H1 (cell line): ENCODE results near the gene GXYLT2. TPM values are rescaled to one million over a fixed set of nuclear protein-coding genes. Genes with fewer than 3 reads are reported as not detected.

Experiments
- CTCF ChIA-PET: fragments of 300-600 bp; sonication (Branson Sonifier 250); formaldehyde crosslinking; loops from one replicate; lab custom pipeline; 2021; ENCODE audit not compliant: partially characterized antibody; lab: Charles Lee
- POLR2A ChIA-PET: fragments of 300-600 bp; sonication (Branson Sonifier 250); formaldehyde crosslinking; loops from one replicate; lab custom pipeline; 2021; ENCODE audit warnings: inconsistent platforms; ENCODE audit not compliant: partially characterized antibody; lab: Charles Lee
- DNase-seq, 2 experiments: peaks; one replicate each; pipeline versions ENCODE4 v3.0.0 to v3.0.0-alpha.2; 2010 to 2022; ENCODE audit warnings: low spot score in 2 of 2, low read depth in 1 of 2, mixed read lengths in 1 of 2
- FAIRE-seq: peaks from 2 replicates; lab custom pipeline; 2011; peaks lifted over from hg19 to GRCh38; lab: Jason Lieb, UNC
- H2AFZ ChIP-seq: 2 replicates; pipeline ENCODE4 v1.8.1; 2012; ENCODE audit warnings: low read length, inconsistent platforms
- H2AK5ac ChIP-seq: 2 replicates; pipeline ENCODE4 v1.6.1; 2013; ENCODE audit warnings: low read depth, low read length
- H2BK120ac ChIP-seq: replicated peaks from 2 replicates; pipeline ENCODE3; 2013; ENCODE audit warnings: low read depth, low read length, inconsistent platforms
- H2BK12ac ChIP-seq: 2 replicates; pipeline ENCODE4 v1.6.1; 2013; ENCODE audit warnings: low read depth, low read length
- H2BK15ac ChIP-seq: 2 replicates; pipeline ENCODE4 v1.6.1; 2013; ENCODE audit warnings: low read length
- H2BK20ac ChIP-seq: 2 replicates; pipeline ENCODE4 v1.6.1; 2013; ENCODE audit warnings: low read length
- H2BK5ac ChIP-seq: 2 replicates; pipeline ENCODE4 v1.6.1; 2013; ENCODE audit warnings: low read depth, low read length
- H3K14ac ChIP-seq: 2 replicates; pipeline ENCODE4 v1.6.1; 2013; ENCODE audit warnings: inconsistent platforms; ENCODE audit not compliant: insufficient read length
- H3K18ac ChIP-seq: 2 replicates; pipeline ENCODE4 v1.6.1; 2013; ENCODE audit warnings: low read length; ENCODE audit errors: extremely low read depth
- H3K23ac ChIP-seq: 2 replicates; pipeline ENCODE4 v1.6.1; 2013; ENCODE audit warnings: inconsistent platforms; ENCODE audit not compliant: insufficient read length
- H3K23me2 ChIP-seq: 2 replicates; pipeline ENCODE4 v1.6.1; 2013; ENCODE audit warnings: low read depth, low read length
- H3K27ac ChIP-seq: 2 replicates; pipeline ENCODE4 v1.6.1; 2011; ENCODE audit warnings: low read depth, low read length, inconsistent platforms
- H3K27me3 ChIP-seq, 4 experiments: replicated peaks in 1 of 4; 1 replicate in 1 of 4; 2 replicates in 3 of 4; pipeline versions ENCODE4 v1.6.1 to v1.8.1; 2011 to 2013; ENCODE audit warnings: low read length in 3 of 4, mild to moderate bottlenecking in 3 of 4, inconsistent platforms in 2 of 4, mixed read lengths in 2 of 4, moderate library complexity in 1 of 4; ENCODE audit not compliant: control insufficient read depth in 3 of 4, insufficient read depth in 3 of 4; ENCODE audit errors: extremely low read depth in 1 of 4
- H3K36me3 ChIP-seq, 4 experiments: 2 replicates each; pipeline versions ENCODE4 v1.6.1 to v1.8.1; 2011 to 2013; ENCODE audit warnings: mild to moderate bottlenecking in 4 of 4, low read length in 3 of 4, moderate library complexity in 2 of 4, control low read depth in 1 of 4, inconsistent platforms in 1 of 4; ENCODE audit not compliant: insufficient read depth in 4 of 4, control insufficient read depth in 2 of 4
- H3K4ac ChIP-seq: replicated peaks from 2 replicates; pipeline ENCODE3; 2013; ENCODE audit warnings: low read length, low read depth, mixed read lengths, inconsistent platforms; ENCODE audit not compliant: insufficient read length
- H3K4me1 ChIP-seq, 4 experiments: replicated peaks in 1 of 4; 1 replicate in 1 of 4; 2 replicates in 3 of 4; pipeline versions ENCODE4 v1.6.1 to v1.8.1; 2011 to 2013; ENCODE audit warnings: low read length in 3 of 4, inconsistent platforms in 2 of 4, mixed read lengths in 1 of 4; ENCODE audit not compliant: insufficient read depth in 4 of 4, control insufficient read depth in 3 of 4
- H3K4me2 ChIP-seq, 2 experiments: 2 replicates each; pipeline versions ENCODE4 v1.6.1 to v1.8.1; 2011 to 2013; ENCODE audit warnings: low read depth in 2 of 2, low read length in 2 of 2, control low read depth in 1 of 2, inconsistent platforms in 1 of 2, mild to moderate bottlenecking in 1 of 2; ENCODE audit not compliant: insufficient read depth in 1 of 2
- H3K4me3 ChIP-seq, 4 experiments: fragments of 200-600, 300-600 bp in 1 of 4; sonication (generic), shearing (Covaris generic), sonication (Bioruptor Twin) in 1 of 4; 2 replicates each; pipeline versions ENCODE4 v1.5.1 to v1.8.1; 2011 to 2016; ENCODE audit warnings: low read length in 4 of 4, low read depth in 3 of 4, control low read depth in 2 of 4, inconsistent platforms in 2 of 4, mild to moderate bottlenecking in 2 of 4, mixed read lengths in 1 of 4, moderate library complexity in 1 of 4; ENCODE audit not compliant: insufficient read depth in 2 of 4; ENCODE audit errors: extremely low read depth in 1 of 4
- H3K56ac ChIP-seq: replicated peaks from 2 replicates; pipeline ENCODE3; 2013; ENCODE audit warnings: low read depth, mild to moderate bottlenecking, mixed read lengths, low read length, inconsistent platforms; ENCODE audit not compliant: insufficient read length
- H3K79me1 ChIP-seq: 2 replicates; pipeline ENCODE4 v1.6.1; 2013; ENCODE audit warnings: low read depth, low read length, control low read depth
- H3K79me2 ChIP-seq, 2 experiments: 2 replicates each; pipeline versions ENCODE4 v1.6.1 to v1.8.1; 2012 to 2013; ENCODE audit warnings: low read length in 2 of 2, mild to moderate bottlenecking in 2 of 2, inconsistent platforms in 1 of 2; ENCODE audit not compliant: insufficient read depth in 2 of 2, control insufficient read depth in 1 of 2
- H3K9ac ChIP-seq, 4 experiments: replicated peaks in 1 of 4; 1 replicate in 1 of 4; 2 replicates in 3 of 4; pipeline versions ENCODE4 v1.6.1 to v1.8.1; 2011 to 2013; ENCODE audit warnings: low read depth in 3 of 4, low read length in 3 of 4, control low read depth in 2 of 4, mild to moderate bottlenecking in 2 of 4, moderate library complexity in 2 of 4, inconsistent platforms in 1 of 4; ENCODE audit errors: extremely low read depth in 1 of 4
- H3K9me3 ChIP-seq, 2 experiments: 2 replicates each; pipeline versions ENCODE4 v1.6.1 to v1.8.1; 2012 to 2013; ENCODE audit warnings: mild to moderate bottlenecking in 2 of 2, moderate library complexity in 2 of 2, control low read depth in 1 of 2, inconsistent platforms in 1 of 2, low read depth in 1 of 2, low read length in 1 of 2, mixed read lengths in 1 of 2; ENCODE audit not compliant: insufficient read depth in 2 of 2
- H4K20me1 ChIP-seq, 2 experiments: replicated peaks in 1 of 2; 2 replicates each; pipeline versions ENCODE3 to v1.8.1; 2011 to 2013; ENCODE audit warnings: inconsistent platforms in 2 of 2, low read length in 2 of 2, mild to moderate bottlenecking in 1 of 2; ENCODE audit not compliant: insufficient read depth in 2 of 2, control insufficient read depth in 1 of 2
- H4K5ac ChIP-seq: 2 replicates; pipeline ENCODE4 v1.6.1; 2013; ENCODE audit warnings: low read length, low read depth, mixed read lengths, inconsistent platforms; ENCODE audit not compliant: insufficient read length
- H4K8ac ChIP-seq: 2 replicates; pipeline ENCODE4 v1.8.0; 2013; ENCODE audit warnings: mild to moderate bottlenecking, moderate library complexity, low read length, inconsistent platforms; ENCODE audit not compliant: insufficient read depth; ENCODE audit errors: extremely low read depth
- H4K91ac ChIP-seq: replicated peaks from 2 replicates; pipeline ENCODE3; 2013; ENCODE audit warnings: low read length, mixed read lengths, inconsistent platforms; ENCODE audit not compliant: insufficient read length
- ATF2 ChIP-seq: IDR thresholded peaks from 2 replicates; pipeline ENCODE4 v1.6.1; 2012; ENCODE audit warnings: low read length, inconsistent platforms
- BACH1 ChIP-seq: IDR thresholded peaks from 2 replicates; pipeline ENCODE4 v1.6.1; 2012; ENCODE audit warnings: low read length, improper control_type of control experiment
- CEBPB ChIP-seq: IDR thresholded peaks from 2 replicates; pipeline ENCODE4 v1.6.1; 2012; ENCODE audit warnings: low read depth, low read length
- CHD1 ChIP-seq: IDR thresholded peaks from 2 replicates; pipeline ENCODE4 v1.6.1; 2012; ENCODE audit warnings: low read depth, low read length, improper control_type of control experiment
- EGR1 ChIP-seq: IDR thresholded peaks from 2 replicates; pipeline ENCODE4 v1.6.1; 2011; ENCODE audit warnings: low read depth, low read length, borderline replicate concordance
- FOSL1 ChIP-seq: IDR thresholded peaks from 2 replicates; pipeline ENCODE4 v1.6.1; 2011; ENCODE audit warnings: mild to moderate bottlenecking, low read depth, low read length, moderate library complexity; ENCODE audit not compliant: insufficient read depth
- HDAC2 ChIP-seq, 2 experiments: fragments of 300-600 bp in 1 of 2; sonication (generic) in 1 of 2; IDR thresholded peaks; 2 replicates each; pipeline ENCODE4 v1.6.1; 2011 to 2012; ENCODE audit warnings: low read depth in 2 of 2, low read length in 2 of 2, mild to moderate bottlenecking in 2 of 2, moderate library complexity in 2 of 2, borderline replicate concordance in 1 of 2, inconsistent platforms in 1 of 2
- JUN ChIP-seq: IDR thresholded peaks from 2 replicates; pipeline ENCODE4 v1.6.1; 2011; ENCODE audit warnings: low read depth, mild to moderate bottlenecking, improper control_type of control experiment, low read length
- NANOG ChIP-seq: IDR thresholded peaks from 2 replicates; pipeline ENCODE4 v1.6.1; 2011; ENCODE audit warnings: low read length, low read depth, mild to moderate bottlenecking, inconsistent platforms; ENCODE audit not compliant: insufficient read depth, poor library complexity, severe bottlenecking
- NRF1 ChIP-seq: IDR thresholded peaks from 2 replicates; pipeline ENCODE4 v1.6.1; 2011; ENCODE audit warnings: mild to moderate bottlenecking, low read depth, low read length, improper control_type of control experiment
- RXRA ChIP-seq: IDR thresholded peaks from 2 replicates; pipeline ENCODE4 v1.6.1; 2011; ENCODE audit warnings: low read depth, mild to moderate bottlenecking, low read length, moderate library complexity; ENCODE audit not compliant: insufficient read depth
- TBP ChIP-seq: IDR thresholded peaks from 2 replicates; pipeline ENCODE4 v1.6.1; 2011; ENCODE audit warnings: low read depth, low read length, improper control_type of control experiment
- ZNF274 ChIP-seq: IDR thresholded peaks from 2 replicates; pipeline ENCODE4 v1.7.0; 2012; ENCODE audit warnings: low read length, borderline replicate concordance; ENCODE audit errors: extremely low read depth
- WGBS, 2 experiments: shearing (Covaris generic) in 1 of 2; methylation state at CpG; one replicate each; pipeline versions ENCODE4 v1.1.6 to v1.1.7; 2013 to 2015; ENCODE audit warnings: low lambda C conversion rate in 2 of 2, mixed read lengths in 2 of 2, inconsistent platforms in 1 of 2, low coverage in 1 of 2, missing lambda C conversion rate in 1 of 2; ENCODE audit not compliant: insufficient replicate concordance in 2 of 2, insufficient coverage in 1 of 2, insufficient read length in 1 of 2; ENCODE audit errors: extremely low coverage in 1 of 2, missing lambda C conversion rate in 1 of 2; 5-methylcytosine and 5-hydroxymethylcytosine counted together
- polyA plus RNA-seq, 7 experiments: library from polyadenylated mRNA; depleted of rRNA in 3 of 7; stranded (reverse) in 5 of 7; unstranded in 2 of 7; fragments of >200 nt in 5 of 7; fragments of 200-250 nt in 2 of 7; gene quantifications; 1 replicate in 5 of 7; 2 replicates in 1 of 7; 4 replicates in 1 of 7; pipeline versions ENCODE4 v1.2.1 to v1.2.3, GENCODE V29; 2011 to 2013; ENCODE audit warnings: missing spikeins in 2 of 7, mixed read lengths in 2 of 7
- total RNA-seq: library from RNA; stranded (reverse); fragmentation: NEBNext Ultra II Directional; extraction: Animal tissue kit (Norgen Biotek cat#: 25700); gene quantifications from 2 replicates; pipeline ENCODE4 v1.2.1, GENCODE V29; 2021

Gene GXYLT2
- total and polyA plus RNA-seq, 2 of the 8 experiments (the other 6 are each of a cell fraction or from before 2014, with no cell fraction given) = 1.8 to 5.6 TPM

- ChIA-PET POLR2A (no interaction called here), CTCF (interaction anchor here (0.9 to 1.5 kb wide), 3 partner anchors 11 to 82 kb away, joined by 3 to 4 read pairs (median 3); no protein-coding TSS in a partner anchor)
- Histone ChIP-seq H3K79me2 (no peaks in the 10 kb centered on the region), H2AK5ac (no peak overlapping the region), H3K4me3 (no peak overlapping the region), H3K4me1 (no peaks in the 10 kb centered on the region; a peak in 1 of 7 replicates), H3K36me3 (no peaks in the 10 kb centered on the region; a peak in 1 of 8 replicates), H3K9me3 (no peaks in the 10 kb centered on the region), H3K9ac (no peak overlapping the region), H3K79me1 (no peaks in the 10 kb centered on the region), H4K5ac (no peak overlapping the region), H2BK5ac (no peak overlapping the region), H3K14ac (no peak overlapping the region), H4K8ac (no peak overlapping the region), H2BK15ac (no peak overlapping the region), H3K18ac (no peak overlapping the region), H3K23me2 (no peaks in the 10 kb centered on the region), H2BK12ac (no peak overlapping the region), H3K23ac (no peak overlapping the region), H2AFZ (no peak overlapping the region), H4K91ac (no peak overlapping the region), H3K27ac (no peak overlapping the region), H2BK20ac (no peak overlapping the region), H3K27me3 (no peaks in the 10 kb centered on the region), H3K56ac (no peak overlapping the region), H4K20me1 (no peaks in the 10 kb centered on the region), H2BK120ac (no peak overlapping the region), H3K4me2 (no peak overlapping the region), H3K4ac (no peak overlapping the region)
- DNase-seq (no peak), FAIRE-seq (no peak)
- 98% methylated on average over 4 of the region's 4 CpGs; no CpG with 5 or more reads in 1 of the 2 experiments for WGBS, 2 experiments
- TF ChIP-seq NRF1 (no peak), ATF2 (no peak), CEBPB (no peak), ZNF274 (no peak), NANOG (no peak), RXRA (no peak), JUN (no peak), FOSL1 (no peak), TBP (no peak), CHD1 (no peak), BACH1 (no peak), EGR1 (no peak), HDAC2 (IDR thresholded peaks at IDR 0.05; ENCODE audit: borderline replicate concordance in 1 of 2, low read depth in 2 of 2, low read length in 2 of 2) (no peak)
These were observed 87.1 kb downstream of the GXYLT2 start for GRCh38 chr3:72974956-72975355.
